HG03432 (cell line): ENCODE data around the gene SNCB.

ENCODE experiments used
- ATAC-seq: cut with Tn5 transposase; IDR thresholded peaks from one replicate; pipeline ENCODE4 v1.9.1; 2021; ENCODE audit warnings: mild to moderate bottlenecking, moderate library complexity; ENCODE audit not compliant: unreplicated experiment

The SNCB gene

DNA sequence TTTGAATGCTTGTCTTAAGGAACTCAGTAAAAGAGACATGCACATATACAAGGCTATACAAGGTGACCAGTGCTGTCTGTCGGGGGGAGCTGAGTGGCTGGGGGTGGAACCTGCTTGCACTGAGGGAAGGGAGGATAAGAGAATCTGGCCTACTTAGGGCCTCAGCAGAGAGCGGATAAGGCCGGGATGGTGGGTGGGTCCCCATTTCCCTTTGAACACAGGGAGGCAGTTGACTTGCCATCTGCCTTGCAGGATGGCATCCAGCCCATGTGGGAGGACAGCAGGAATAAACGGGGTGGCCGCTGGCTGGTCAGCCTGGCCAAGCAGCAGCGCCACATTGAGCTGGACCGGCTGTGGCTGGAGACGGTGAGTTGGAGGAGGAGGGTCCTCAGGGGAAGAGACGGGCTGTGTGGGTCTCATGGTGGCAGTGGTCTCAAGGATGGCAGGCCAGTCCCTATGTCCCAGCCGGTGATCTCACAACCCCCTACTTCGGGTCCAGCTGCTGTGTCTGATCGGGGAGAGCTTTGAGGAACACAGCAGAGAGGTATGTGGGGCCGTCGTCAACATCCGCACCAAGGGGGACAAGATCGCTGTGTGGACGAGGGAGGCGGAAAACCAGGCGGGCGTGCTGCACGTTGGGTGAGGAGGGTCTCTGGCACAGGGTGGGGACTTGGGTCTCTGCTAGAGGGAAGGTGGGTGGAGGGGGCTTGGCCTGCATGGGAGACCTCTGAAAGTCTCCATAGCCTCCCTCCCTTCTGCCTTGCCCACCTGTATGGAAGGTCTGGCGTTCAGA is 14.7 kb upstream of the SNCB start:
- ATAC-seq = no peak

DNA sequence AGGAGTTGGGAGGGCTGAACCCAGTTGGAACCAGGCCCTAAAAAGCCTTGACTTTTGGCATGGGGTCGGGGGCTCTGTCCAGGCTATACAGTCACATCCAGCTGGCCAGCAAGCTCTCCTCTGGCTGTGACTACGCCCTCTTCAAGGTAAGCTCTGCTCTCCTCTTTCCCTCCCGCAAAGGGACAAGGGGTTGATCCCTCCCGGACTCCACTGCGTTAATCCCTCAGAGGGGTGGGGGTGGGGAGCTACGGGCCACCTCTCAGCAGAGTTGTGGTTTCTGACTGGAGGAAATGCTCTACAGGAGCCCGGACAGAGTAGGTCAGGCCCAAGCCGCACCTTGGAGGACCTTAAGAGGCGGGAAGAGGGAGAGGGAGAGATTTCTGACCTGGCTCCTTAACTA is 14.0 kb upstream of the SNCB start:
- no peak for ATAC-seq

- no peak for ATAC-seq
Measured at GRCh38 chr5:176643491-176644219, 13.3 kb upstream of the SNCB start.

- no peak for ATAC-seq
Measured at GRCh38 chr5:176642675-176643490, 12.5 kb upstream of the SNCB start.

- no peak for ATAC-seq
Measured at GRCh38 chr5:176640616-176641015, 10.3 kb upstream of the SNCB start.

GRCh38 chr5:176639981-176640380 is 9.6 kb upstream of the SNCB start:
- no peak for ATAC-seq

- ATAC-seq = no peak
Measured at GRCh38 chr5:176639208-176639607, 8.9 kb upstream of the SNCB start.

- ATAC-seq = no peak
Measured at GRCh38 chr5:176638437-176638836, 8.1 kb upstream of the SNCB start.

GRCh38 chr5:176637556-176637955 is 7.2 kb upstream of the SNCB start:
- ATAC-seq = no peak

- ATAC-seq = no peak
Measured at GRCh38 chr5:176636426-176636825, 6.1 kb upstream of the SNCB start.

DNA sequence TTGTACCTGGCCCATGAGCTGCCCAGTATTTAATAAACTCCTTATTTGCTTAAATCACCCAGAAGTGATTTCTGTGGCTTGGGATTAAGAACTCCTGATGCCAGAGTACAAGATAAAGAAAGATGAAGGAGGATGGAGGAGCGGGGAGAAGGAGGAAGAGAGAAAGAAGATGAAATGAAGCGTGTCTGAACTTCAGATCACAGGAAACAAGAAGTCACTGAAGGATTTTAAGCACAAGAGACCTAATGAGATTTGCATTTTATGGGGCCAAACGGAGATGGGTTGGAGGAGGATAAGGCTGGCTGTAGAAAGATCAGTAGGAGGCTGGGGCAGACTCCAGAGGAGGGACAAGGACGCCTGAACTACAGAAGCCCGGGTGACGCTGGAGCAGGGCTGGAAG is 3.3 kb upstream of the SNCB start:
- ATAC-seq = no peak

DNA sequence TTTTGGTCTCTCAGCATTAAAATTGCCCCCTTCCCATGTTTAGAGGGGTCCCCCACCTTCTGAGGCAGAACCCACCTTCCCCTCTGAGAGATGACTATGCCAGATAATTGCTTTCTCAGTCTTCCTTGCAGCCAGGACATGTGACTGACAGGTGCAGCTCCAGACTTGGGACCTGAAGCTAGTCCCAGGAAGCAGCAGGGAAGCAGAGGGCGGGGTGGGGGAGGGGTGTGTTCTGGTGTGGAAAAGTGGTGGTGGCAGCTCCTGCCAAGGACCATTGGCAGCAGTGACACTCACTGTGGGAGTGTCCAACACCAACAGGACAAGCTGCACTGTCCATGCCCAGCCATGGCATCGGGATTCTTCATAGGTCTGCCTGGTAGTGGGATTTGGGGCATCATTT is 2.4 kb upstream of the SNCB start:
- ATAC-seq = no peak

GRCh38 chr5:176631383-176632200 is 1.3 kb upstream of the SNCB start:
- no peak for ATAC-seq

DNA sequence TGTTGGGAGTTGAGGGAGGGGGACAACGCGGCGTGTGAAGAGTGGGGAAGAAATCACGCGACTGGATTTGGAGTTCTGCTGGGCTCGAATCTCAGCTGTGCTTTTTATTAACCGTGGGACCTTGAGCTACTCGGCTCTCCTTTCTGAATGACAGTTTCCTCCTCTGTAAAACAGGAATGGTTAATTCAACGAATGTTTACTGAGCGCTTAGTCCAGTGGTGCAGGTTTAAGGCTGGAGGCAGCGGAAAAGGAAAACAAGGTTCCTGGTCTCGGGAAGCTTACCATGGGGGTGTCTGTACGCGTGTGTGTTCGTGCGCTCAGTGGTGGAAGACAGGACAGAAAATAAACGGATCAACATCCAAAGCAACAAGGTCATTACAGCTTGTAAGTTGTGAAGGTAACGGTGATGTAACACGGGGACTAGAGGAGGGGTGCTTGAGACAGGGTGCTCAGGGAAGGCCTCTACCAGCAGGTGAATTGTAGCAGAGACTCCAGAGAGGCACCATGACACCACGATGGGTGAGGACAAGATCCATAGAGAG is 418 bp upstream of the SNCB start:
- ATAC-seq = no peak

GRCh38 chr5:176629317-176629852 is 949 bp downstream of the SNCB start:
- ATAC-seq = no peak

DNA sequence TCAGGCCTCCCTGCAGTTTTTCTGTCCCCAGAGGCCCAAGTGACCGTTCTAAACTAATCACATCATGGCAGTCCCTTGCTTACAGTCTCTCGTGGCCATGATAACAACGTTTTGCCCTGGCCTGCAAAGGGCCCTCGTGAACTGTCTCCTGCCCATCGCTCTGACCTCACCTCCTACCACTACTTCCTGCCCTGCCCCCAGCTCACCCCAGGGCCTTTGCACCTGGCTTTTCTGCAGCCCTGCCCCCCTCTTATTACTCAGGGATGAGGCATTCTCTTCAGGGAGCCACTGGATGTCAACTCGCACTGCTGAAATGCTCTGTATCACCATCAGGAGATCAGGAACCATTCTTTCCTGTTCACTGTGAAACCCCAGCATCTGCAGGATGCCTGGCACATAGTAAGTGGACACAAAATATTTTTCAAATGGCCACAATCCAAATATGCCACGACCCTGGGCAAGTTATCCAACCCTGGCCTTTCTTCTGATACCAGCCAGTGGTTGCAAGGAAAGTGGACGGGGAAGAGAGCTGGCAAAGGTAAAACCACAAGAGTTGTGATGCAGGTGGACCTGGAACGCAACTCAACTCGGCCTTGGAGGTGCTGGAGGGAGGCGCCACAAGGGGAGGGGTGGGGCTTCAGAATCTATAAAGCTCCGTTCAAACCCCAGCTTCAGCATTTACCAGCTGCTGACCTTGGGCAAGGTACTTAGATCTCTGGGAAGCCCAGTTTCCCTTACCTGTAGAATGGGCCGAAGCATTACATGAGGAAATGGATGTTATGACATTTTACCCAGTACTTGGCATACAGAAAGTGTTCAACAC is 1.7 kb downstream of the SNCB start:
- ATAC-seq = no peak

GRCh38 chr5:176627582-176627981 is 2.8 kb downstream of the SNCB start:
- no peak for ATAC-seq

GRCh38 chr5:176626876-176627236 is 3.5 kb downstream of the SNCB start:
- no peak for ATAC-seq
